Neural progenitor cell (in vitro differentiated cells): ENCODE results near the gene ZPLD1. TPM values are rescaled to one million over a fixed set of nuclear protein-coding genes. Genes with fewer than 3 reads are reported as not detected.

Experiments used
- DNase-seq: peaks from one replicate; pipeline ENCODE4 v3.0.0-alpha.2; 2016; ENCODE audit warnings: low spot score
- H2AFZ ChIP-seq: fragments of 200-600 bp; sonication (generic); replicated peaks from 2 replicates; pipeline ENCODE4 v1.6.1; 2016; ENCODE audit warnings: antibody characterized with exemption
- H3F3A ChIP-seq: fragments of 200-600 bp; sonication (generic); 2 replicates; pipeline ENCODE4 v1.6.1; 2016; ENCODE audit warnings: antibody characterized with exemption, low read depth
- H3K27ac ChIP-seq: fragments of 200-600 bp; sonication (generic); 2 replicates; pipeline ENCODE4 v1.5.1; 2016; ENCODE audit warnings: mild to moderate bottlenecking
- H3K27me3 ChIP-seq: fragments of 200-600 bp; sonication (generic); 2 replicates; pipeline ENCODE4 v1.6.1; 2016; ENCODE audit warnings: mild to moderate bottlenecking, moderate library complexity
- H3K36me3 ChIP-seq: fragments of 200-600 bp; sonication (generic); 2 replicates; pipeline ENCODE4 v1.5.1; 2016
- H3K4me1 ChIP-seq: fragments of 200-600 bp; sonication (generic); 2 replicates; pipeline ENCODE4 v1.6.1; 2016; ENCODE audit warnings: mixed run types
- H3K4me2 ChIP-seq: fragments of 200-600 bp; sonication (generic); 2 replicates; pipeline ENCODE4 v1.6.1; 2016
- H3K4me3 ChIP-seq: fragments of 200-600 bp; sonication (generic); 2 replicates; pipeline ENCODE4 v1.5.1; 2016
- H3K79me2 ChIP-seq: fragments of 200-600 bp; sonication (generic); 2 replicates; pipeline ENCODE4 v1.6.1; 2016; ENCODE audit warnings: low read depth
- H3K9ac ChIP-seq: fragments of 200-600 bp; sonication (generic); 2 replicates; pipeline ENCODE4 v1.6.1; 2016
- H3K9me3 ChIP-seq: fragments of 200-600 bp; sonication (generic); 2 replicates; pipeline ENCODE4 v1.5.1; 2016; ENCODE audit warnings: low read depth
- H4K20me1 ChIP-seq: fragments of 200-600 bp; sonication (generic); 2 replicates; pipeline ENCODE4 v1.6.1; 2016; ENCODE audit warnings: low read depth
- H3K27ac Mint-ChIP-seq: 3 replicates; pipeline ENCODE4 v1.8.0; 2021; ENCODE audit warnings: mixed read lengths
- H3K27me3 Mint-ChIP-seq: 2 replicates; pipeline ENCODE4 v1.8.0; 2022; ENCODE audit warnings: low read depth, mild to moderate bottlenecking, inconsistent platforms, moderate library complexity, mixed read lengths; ENCODE audit not compliant: insufficient read depth
- H3K36me3 Mint-ChIP-seq: 3 replicates; pipeline ENCODE4 v1.8.0; 2021; ENCODE audit warnings: mixed read lengths
- H3K4me1 Mint-ChIP-seq: 3 replicates; pipeline ENCODE4 v1.8.0; 2021; ENCODE audit warnings: mixed read lengths
- H3K4me3 Mint-ChIP-seq: 3 replicates; pipeline ENCODE4 v1.8.0; 2021; ENCODE audit warnings: mild to moderate bottlenecking, moderate library complexity, mixed read lengths
- H3K9me3 Mint-ChIP-seq: 3 replicates; pipeline ENCODE4 v1.8.0; 2020; ENCODE audit warnings: mixed read lengths
- EZH2 ChIP-seq: fragments of 200-600 bp; sonication (generic); IDR thresholded peaks from 2 replicates; pipeline ENCODE4 v1.6.1; 2017; ENCODE audit warnings: antibody characterized with exemption, mild to moderate bottlenecking, moderate library complexity
- EZH2phosphoT487 ChIP-seq: fragments of 200-600 bp; sonication (generic); IDR thresholded peaks from 2 replicates; pipeline ENCODE4 v1.6.1; 2017; ENCODE audit warnings: antibody characterized with exemption
- total RNA-seq: library from RNA; depleted of rRNA; stranded (reverse); fragments of >200 nt; gene quantifications from 2 replicates; pipeline ENCODE4 v1.2.3, GENCODE V29; 2015; ENCODE audit warnings: low replicate concordance
- TF ChIP-seq, protein P1 (sequence below): fragments of 200-600 bp; sonication (generic); IDR thresholded peaks from 2 replicates; pipeline ENCODE4 v1.5.1; 2017; ENCODE audit warnings: antibody characterized with exemption, mild to moderate bottlenecking

The ZPLD1 gene
- total RNA-seq, 1 donor from 2014 or later = 0.28 TPM

DNA sequence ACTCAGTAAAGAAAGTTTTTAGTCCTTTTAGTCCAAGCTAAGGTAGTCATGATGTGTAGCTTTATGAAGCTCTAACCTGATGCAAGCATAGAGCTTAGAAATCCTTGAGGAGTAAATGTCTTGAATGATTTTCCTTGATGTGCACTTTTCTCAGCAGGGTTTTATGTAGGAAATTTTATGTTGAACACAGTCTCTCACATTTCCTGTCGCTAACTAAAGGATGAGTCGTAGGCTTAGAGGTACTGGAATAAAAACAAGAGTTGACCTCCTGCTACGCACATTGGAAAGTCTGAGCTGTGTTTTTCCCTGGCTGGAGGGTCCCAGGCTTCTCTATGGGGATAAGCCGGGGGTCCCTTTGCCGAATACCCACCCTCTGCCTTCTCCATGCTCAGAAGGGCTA lies 34.7 kb upstream of the ZPLD1 start:
- no peak for DNase-seq
- H3K9me3 ChIP-seq = peaks cover 8% of the 10 kb centered on the region
- H3K79me2 ChIP-seq = no peaks in the 10 kb centered on the region
- no peak overlapping the region for H2AFZ ChIP-seq
- Mint-ChIP-seq H3K4me1 (peaks cover 6% of the 10 kb centered on the region), H3K4me3 (no peak overlapping the region), H3K9me3 (peaks cover 4% of the 10 kb centered on the region), H3K36me3 (no peaks in the 10 kb centered on the region), H3K27me3 (no peaks in the 10 kb centered on the region), H3K27ac (no peak overlapping the region)
- H3K4me3 ChIP-seq = no peak overlapping the region
- no peaks in the 10 kb centered on the region for H3K27me3 ChIP-seq
- H3K4me1 ChIP-seq = peaks cover 19% of the 10 kb centered on the region
- no peak overlapping the region for H3K4me2 ChIP-seq
- no peak overlapping the region for H3K27ac ChIP-seq
- H4K20me1 ChIP-seq = no peaks in the 10 kb centered on the region
- H3F3A ChIP-seq = no peaks in the 10 kb centered on the region
- no peaks in the 10 kb centered on the region for H3K36me3 ChIP-seq
- no peak for TF ChIP-seq EZH2phosphoT487
- TF ChIP-seq, protein P1, sequence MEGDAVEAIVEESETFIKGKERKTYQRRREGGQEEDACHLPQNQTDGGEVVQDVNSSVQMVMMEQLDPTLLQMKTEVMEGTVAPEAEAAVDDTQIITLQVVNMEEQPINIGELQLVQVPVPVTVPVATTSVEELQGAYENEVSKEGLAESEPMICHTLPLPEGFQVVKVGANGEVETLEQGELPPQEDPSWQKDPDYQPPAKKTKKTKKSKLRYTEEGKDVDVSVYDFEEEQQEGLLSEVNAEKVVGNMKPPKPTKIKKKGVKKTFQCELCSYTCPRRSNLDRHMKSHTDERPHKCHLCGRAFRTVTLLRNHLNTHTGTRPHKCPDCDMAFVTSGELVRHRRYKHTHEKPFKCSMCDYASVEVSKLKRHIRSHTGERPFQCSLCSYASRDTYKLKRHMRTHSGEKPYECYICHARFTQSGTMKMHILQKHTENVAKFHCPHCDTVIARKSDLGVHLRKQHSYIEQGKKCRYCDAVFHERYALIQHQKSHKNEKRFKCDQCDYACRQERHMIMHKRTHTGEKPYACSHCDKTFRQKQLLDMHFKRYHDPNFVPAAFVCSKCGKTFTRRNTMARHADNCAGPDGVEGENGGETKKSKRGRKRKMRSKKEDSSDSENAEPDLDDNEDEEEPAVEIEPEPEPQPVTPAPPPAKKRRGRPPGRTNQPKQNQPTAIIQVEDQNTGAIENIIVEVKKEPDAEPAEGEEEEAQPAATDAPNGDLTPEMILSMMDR = no peak
- no peak for TF ChIP-seq EZH2
- H3K9ac ChIP-seq = no peak overlapping the region

DNA sequence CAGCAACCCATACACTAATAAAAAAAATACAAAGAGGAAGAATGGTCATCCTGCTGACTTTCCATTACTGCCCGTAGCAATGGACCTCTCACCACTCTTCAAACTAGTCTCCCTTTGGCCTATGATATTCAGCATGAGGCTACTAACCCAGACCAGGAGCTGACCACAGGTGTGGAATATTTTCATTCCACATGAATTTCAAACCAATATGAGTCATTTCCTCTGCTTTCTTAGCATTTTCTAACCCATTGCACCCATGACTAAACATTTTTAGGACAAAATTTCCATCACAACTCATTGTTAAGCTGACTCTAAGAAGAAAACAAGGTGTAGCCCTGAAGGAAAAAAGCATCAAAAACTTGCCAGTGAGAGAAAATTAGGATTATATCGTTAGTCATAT lies 34.0 kb upstream of the ZPLD1 start:
- H3K4me1 Mint-ChIP-seq = peaks cover 6% of the 10 kb centered on the region
- no peaks in the 10 kb centered on the region for H3F3A ChIP-seq
- H3K9me3 ChIP-seq = peaks cover 2% of the 10 kb centered on the region
- peaks cover 19% of the 10 kb centered on the region for H3K4me1 ChIP-seq
- no peak overlapping the region for H2AFZ ChIP-seq
- H3K9ac ChIP-seq = no peak overlapping the region
- no peak overlapping the region for H3K27ac Mint-ChIP-seq
- H3K4me3 ChIP-seq = no peak overlapping the region
- H3K4me2 ChIP-seq = peak overlapping the region; percentile 29
- peaks cover 4% of the 10 kb centered on the region for H3K9me3 Mint-ChIP-seq
- no peaks in the 10 kb centered on the region for H3K79me2 ChIP-seq
- no peak for DNase-seq
- no peaks in the 10 kb centered on the region for H3K36me3 Mint-ChIP-seq
- H3K27me3 ChIP-seq = no peaks in the 10 kb centered on the region
- no peaks in the 10 kb centered on the region for H3K36me3 ChIP-seq
- no peaks in the 10 kb centered on the region for H3K27me3 Mint-ChIP-seq
- peak overlapping the region; percentile 0 for H3K27ac ChIP-seq
- TF ChIP-seq, protein P1 = no peak
- no peak for TF ChIP-seq EZH2
- TF ChIP-seq EZH2phosphoT487 = no peak
- H4K20me1 ChIP-seq = no peaks in the 10 kb centered on the region
- H3K4me3 Mint-ChIP-seq = no peak overlapping the region

DNA sequence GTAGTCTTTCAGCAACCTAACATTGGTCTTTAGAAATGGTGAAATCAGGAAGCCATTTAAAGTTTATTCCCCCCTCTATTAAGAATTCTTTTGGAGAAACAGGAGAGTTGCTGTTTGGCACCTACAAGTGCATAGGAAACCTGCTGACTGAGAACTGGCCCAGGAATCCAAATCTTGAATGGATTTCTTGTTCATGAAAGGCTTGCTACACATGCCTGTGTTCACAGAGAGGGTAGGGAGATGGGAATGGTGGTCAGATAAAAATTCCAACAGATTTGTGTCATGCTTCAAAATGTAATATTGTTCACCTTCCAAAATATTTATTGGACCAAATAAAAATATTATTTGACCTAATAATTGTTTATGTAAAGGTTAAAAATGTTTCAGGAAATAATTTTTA lies 24.2 kb upstream of the ZPLD1 start:
- TF ChIP-seq, protein P1 = no peak
- TF ChIP-seq EZH2 (no peak), EZH2phosphoT487 (no peak)
- H3K9me3 Mint-ChIP-seq = no peaks in the 10 kb centered on the region

More for the DNA sequence above, 24.2 kb upstream of the ZPLD1 start:
- H3K9ac ChIP-seq = no peak overlapping the region
- H3K4me3 ChIP-seq = no peak overlapping the region
- no peak for DNase-seq
- no peaks in the 10 kb centered on the region for H4K20me1 ChIP-seq
- no peak overlapping the region for H3K27ac ChIP-seq
- no peak overlapping the region for H3K4me3 Mint-ChIP-seq
- H2AFZ ChIP-seq = peak overlapping the region; percentile 12
- no peaks in the 10 kb centered on the region for H3K4me1 Mint-ChIP-seq
- H3K9me3 ChIP-seq = no peaks in the 10 kb centered on the region
- no peaks in the 10 kb centered on the region for H3F3A ChIP-seq
- no peaks in the 10 kb centered on the region for H3K36me3 Mint-ChIP-seq
- no peaks in the 10 kb centered on the region for H3K36me3 ChIP-seq
- H3K27ac Mint-ChIP-seq = no peak overlapping the region
- no peak overlapping the region for H3K4me2 ChIP-seq
- H3K27me3 ChIP-seq = no peaks in the 10 kb centered on the region
- peaks cover 8% of the 10 kb centered on the region for H3K4me1 ChIP-seq
- no peaks in the 10 kb centered on the region for H3K27me3 Mint-ChIP-seq
- no peaks in the 10 kb centered on the region for H3K79me2 ChIP-seq
